Osteoblast (primary cell): ENCODE results near the gene GPBP1L1. TPM values are rescaled to one million over a fixed set of nuclear protein-coding genes. Genes with fewer than 3 reads are reported as not detected.
"Not testable (repeated sequence)": the region's sequence is repeated elsewhere in the genome, so short reads cannot be mapped to it uniquely, and the experiment has no call there.

Source experiments
- DNase-seq: peaks from one replicate; pipeline ENCODE4 v3.0.0; 2011; ENCODE audit warnings: low spot score, mixed read lengths; ENCODE audit not compliant: insufficient read length; ENCODE audit errors: missing footprints
- H2AFZ ChIP-seq: 2 replicates; pipeline ENCODE4 v1.6.0; 2011; ENCODE audit warnings: mild to moderate bottlenecking, low read length
- H3K27ac ChIP-seq: 2 replicates; pipeline ENCODE4 v1.5.1; 2011; ENCODE audit warnings: mild to moderate bottlenecking, low read depth, low read length, moderate library complexity
- H3K27me3 ChIP-seq: 2 replicates; pipeline ENCODE4 v1.6.0; 2012; ENCODE audit warnings: mild to moderate bottlenecking, control low read depth, inconsistent platforms, low read length, moderate library complexity; ENCODE audit not compliant: insufficient read depth
- H3K36me3 ChIP-seq: 2 replicates; pipeline ENCODE4 v1.5.1; 2011; ENCODE audit warnings: mild to moderate bottlenecking, low read length, control low read depth, moderate library complexity; ENCODE audit not compliant: insufficient read depth
- H3K4me1 ChIP-seq: 2 replicates; pipeline ENCODE4 v1.5.1; 2011; ENCODE audit warnings: mild to moderate bottlenecking, low read length, control low read depth, moderate library complexity; ENCODE audit not compliant: insufficient read depth
- H3K4me2 ChIP-seq: 2 replicates; pipeline ENCODE4 v1.6.0; 2011; ENCODE audit warnings: mild to moderate bottlenecking, low read length; ENCODE audit not compliant: insufficient read depth
- H3K4me3 ChIP-seq: fragments of 200-600 bp; sonication (generic); 3 replicates; pipeline ENCODE4 v1.5.1; 2012; ENCODE audit warnings: mild to moderate bottlenecking, low read length, inconsistent platforms; ENCODE audit not compliant: insufficient read depth
- H3K79me2 ChIP-seq: 2 replicates; pipeline ENCODE4 v1.6.0; 2012; ENCODE audit warnings: mild to moderate bottlenecking, low read length, control low read depth, inconsistent platforms; ENCODE audit not compliant: insufficient read depth
- H3K9me3 ChIP-seq: 2 replicates; pipeline ENCODE4 v1.5.1; 2011; ENCODE audit warnings: low read depth, low read length, control low read depth
- H4K20me1 ChIP-seq: 2 replicates; pipeline ENCODE4 v1.6.0; 2012; ENCODE audit warnings: mild to moderate bottlenecking, low read length, control low read depth; ENCODE audit not compliant: insufficient read depth
- CTCF ChIP-seq: IDR thresholded peaks from 2 replicates; pipeline ENCODE4 v1.5.1; 2011; ENCODE audit warnings: mild to moderate bottlenecking, low read depth, low read length, moderate library complexity; ENCODE audit errors: extremely low read depth
- total RNA-seq: library from RNA; depleted of rRNA; stranded (reverse); fragments of >200 nt; gene quantifications from 2 replicates; pipeline ENCODE4 v1.2.3, GENCODE V29; 2012

GPBP1L1 gene
- total RNA-seq, 1 donor, result 97.4 TPM

- DNase-seq, result no peak
- no peak overlapping the region for H3K4me2 ChIP-seq
- no peak for TF ChIP-seq CTCF
- peaks cover 11% of the 10 kb centered on the region for H3K79me2 ChIP-seq
- no peak overlapping the region for H3K27ac ChIP-seq
- no peaks in the 10 kb centered on the region for H3K4me1 ChIP-seq
- no peaks in the 10 kb centered on the region for H4K20me1 ChIP-seq
- H3K27me3 ChIP-seq, result no peaks in the 10 kb centered on the region
- no peak overlapping the region for H2AFZ ChIP-seq
- H3K4me3 ChIP-seq, result no peak overlapping the region
- peaks cover 46% of the 10 kb centered on the region for H3K36me3 ChIP-seq
- no peaks in the 10 kb centered on the region for H3K9me3 ChIP-seq
These were observed 78.8 kb downstream of the GPBP1L1 start for GRCh38 chr1:45607404-45608074.

GRCh38 chr1:45604239-45604638 lies 82.1 kb downstream of the GPBP1L1 start:
- Histone ChIP-seq H3K79me2 (peaks cover 13% of the 10 kb centered on the region), H3K4me1 (peaks cover 3% of the 10 kb centered on the region), H3K27ac (no peak overlapping the region), H3K4me2 (no peak overlapping the region), H2AFZ (no peak overlapping the region), H4K20me1 (no peaks in the 10 kb centered on the region), H3K36me3 (peaks cover 31% of the 10 kb centered on the region), H3K27me3 (no peaks in the 10 kb centered on the region), H3K9me3 (no peaks in the 10 kb centered on the region), H3K4me3 (no peak overlapping the region)
- no peak for TF ChIP-seq CTCF
- no peak for DNase-seq

- not testable (repeated sequence) for DNase-seq, H4K20me1 ChIP-seq, H3K4me2 ChIP-seq, H3K9me3 ChIP-seq, H3K27me3 ChIP-seq, H3K36me3 ChIP-seq, H2AFZ ChIP-seq, H3K27ac ChIP-seq, H3K4me1 ChIP-seq, H3K4me3 ChIP-seq
- H3K79me2 ChIP-seq, result peaks cover 44% of the 10 kb centered on the region
These were observed 89.6 kb downstream of the GPBP1L1 start for GRCh38 chr1:45596765-45597164.

- no peak overlapping the region for H3K4me3 ChIP-seq
- H3K36me3 ChIP-seq, result peaks cover 12% of the 10 kb centered on the region
These were observed 91.9 kb downstream of the GPBP1L1 start for GRCh38 chr1:45594412-45594811.

More at GRCh38 chr1:45594412-45594811, 91.9 kb downstream of the GPBP1L1 start:
- Histone ChIP-seq H3K9me3 (no peaks in the 10 kb centered on the region), H3K4me1 (no peaks in the 10 kb centered on the region), H4K20me1 (no peaks in the 10 kb centered on the region), H3K27ac (no peak overlapping the region), H3K4me2 (no peak overlapping the region), H3K79me2 (peaks cover 59% of the 10 kb centered on the region), H2AFZ (no peak overlapping the region), H3K27me3 (no peaks in the 10 kb centered on the region)
- DNase-seq, result no peak
- TF ChIP-seq CTCF, result no peak
